ENCODE measurements around the gene RAB21.

DNA sequence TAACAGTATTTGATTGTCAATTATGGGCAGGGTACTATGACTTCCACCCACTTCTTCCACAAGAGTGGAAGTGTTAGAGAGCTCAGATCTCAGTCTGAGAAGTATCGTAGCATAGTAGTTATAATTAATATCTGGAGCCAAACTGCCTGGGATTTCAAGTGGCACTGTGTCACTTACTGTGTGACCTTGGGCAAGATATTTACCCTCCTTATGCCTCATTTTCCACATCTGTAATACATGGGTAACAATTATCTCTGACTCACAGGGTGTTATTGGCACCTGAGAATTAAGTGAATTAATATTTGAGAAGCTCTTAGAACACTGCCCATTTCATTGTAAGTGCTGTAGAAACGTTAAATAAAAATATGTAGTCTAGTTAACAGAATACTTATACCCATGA, 11.5 kb downstream of the RAB21 start:
- TF ChIP-seq POLR2A (IDR thresholded peaks at IDR 0.05) (no peak), EP300 (IDR thresholded peaks at IDR 0.05; ENCODE audit: low read depth) (no peak)
- TF ChIP-seq, protein P1, sequence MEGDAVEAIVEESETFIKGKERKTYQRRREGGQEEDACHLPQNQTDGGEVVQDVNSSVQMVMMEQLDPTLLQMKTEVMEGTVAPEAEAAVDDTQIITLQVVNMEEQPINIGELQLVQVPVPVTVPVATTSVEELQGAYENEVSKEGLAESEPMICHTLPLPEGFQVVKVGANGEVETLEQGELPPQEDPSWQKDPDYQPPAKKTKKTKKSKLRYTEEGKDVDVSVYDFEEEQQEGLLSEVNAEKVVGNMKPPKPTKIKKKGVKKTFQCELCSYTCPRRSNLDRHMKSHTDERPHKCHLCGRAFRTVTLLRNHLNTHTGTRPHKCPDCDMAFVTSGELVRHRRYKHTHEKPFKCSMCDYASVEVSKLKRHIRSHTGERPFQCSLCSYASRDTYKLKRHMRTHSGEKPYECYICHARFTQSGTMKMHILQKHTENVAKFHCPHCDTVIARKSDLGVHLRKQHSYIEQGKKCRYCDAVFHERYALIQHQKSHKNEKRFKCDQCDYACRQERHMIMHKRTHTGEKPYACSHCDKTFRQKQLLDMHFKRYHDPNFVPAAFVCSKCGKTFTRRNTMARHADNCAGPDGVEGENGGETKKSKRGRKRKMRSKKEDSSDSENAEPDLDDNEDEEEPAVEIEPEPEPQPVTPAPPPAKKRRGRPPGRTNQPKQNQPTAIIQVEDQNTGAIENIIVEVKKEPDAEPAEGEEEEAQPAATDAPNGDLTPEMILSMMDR (IDR thresholded peaks at IDR 0.05): no peak
